ENCODE measurements around the gene SCNN1B.

SCNN1B gene

GRCh38 chr16:23410176-23410575 lies 108.1 kb downstream of the SCNN1B start:
- TF ChIP-seq, protein P1, sequence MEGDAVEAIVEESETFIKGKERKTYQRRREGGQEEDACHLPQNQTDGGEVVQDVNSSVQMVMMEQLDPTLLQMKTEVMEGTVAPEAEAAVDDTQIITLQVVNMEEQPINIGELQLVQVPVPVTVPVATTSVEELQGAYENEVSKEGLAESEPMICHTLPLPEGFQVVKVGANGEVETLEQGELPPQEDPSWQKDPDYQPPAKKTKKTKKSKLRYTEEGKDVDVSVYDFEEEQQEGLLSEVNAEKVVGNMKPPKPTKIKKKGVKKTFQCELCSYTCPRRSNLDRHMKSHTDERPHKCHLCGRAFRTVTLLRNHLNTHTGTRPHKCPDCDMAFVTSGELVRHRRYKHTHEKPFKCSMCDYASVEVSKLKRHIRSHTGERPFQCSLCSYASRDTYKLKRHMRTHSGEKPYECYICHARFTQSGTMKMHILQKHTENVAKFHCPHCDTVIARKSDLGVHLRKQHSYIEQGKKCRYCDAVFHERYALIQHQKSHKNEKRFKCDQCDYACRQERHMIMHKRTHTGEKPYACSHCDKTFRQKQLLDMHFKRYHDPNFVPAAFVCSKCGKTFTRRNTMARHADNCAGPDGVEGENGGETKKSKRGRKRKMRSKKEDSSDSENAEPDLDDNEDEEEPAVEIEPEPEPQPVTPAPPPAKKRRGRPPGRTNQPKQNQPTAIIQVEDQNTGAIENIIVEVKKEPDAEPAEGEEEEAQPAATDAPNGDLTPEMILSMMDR (IDR thresholded peaks at IDR 0.05; ENCODE audit: low read depth, low read length): no peak
- TF ChIP-seq EZH2phosphoT487 (IDR thresholded peaks at IDR 0.05; ENCODE audit: low read depth): no peak
- H3K27ac ChIP-seq (ENCODE audit: low read length): no peak overlapping the region
- no peaks in the 10 kb centered on the region for H3K9me3 ChIP-seq (ENCODE audit: insufficient read depth, low read length)
- no peak overlapping the region for H3K4me2 ChIP-seq (ENCODE audit: low read length)
- no peaks in the 10 kb centered on the region for H3K27me3 ChIP-seq (ENCODE audit: low read depth, low read length)
- no peaks in the 10 kb centered on the region for H3K4me1 ChIP-seq (ENCODE audit: low read length)
- H4K20me1 ChIP-seq (ENCODE audit: insufficient read depth, low read length): no peaks in the 10 kb centered on the region
- no peak overlapping the region for H3K4me3 ChIP-seq (ENCODE audit: low read length)
- peaks cover 8% of the 10 kb centered on the region for H3K36me3 ChIP-seq (replicated peaks; ENCODE audit: low read depth, low read length)
- no peaks in the 10 kb centered on the region for H3K79me2 ChIP-seq (ENCODE audit: low read length)
- no peak overlapping the region for H3K9ac ChIP-seq (ENCODE audit: low read length)
- H2AFZ ChIP-seq (ENCODE audit: low read depth, low read length): no peak overlapping the region

DNA sequence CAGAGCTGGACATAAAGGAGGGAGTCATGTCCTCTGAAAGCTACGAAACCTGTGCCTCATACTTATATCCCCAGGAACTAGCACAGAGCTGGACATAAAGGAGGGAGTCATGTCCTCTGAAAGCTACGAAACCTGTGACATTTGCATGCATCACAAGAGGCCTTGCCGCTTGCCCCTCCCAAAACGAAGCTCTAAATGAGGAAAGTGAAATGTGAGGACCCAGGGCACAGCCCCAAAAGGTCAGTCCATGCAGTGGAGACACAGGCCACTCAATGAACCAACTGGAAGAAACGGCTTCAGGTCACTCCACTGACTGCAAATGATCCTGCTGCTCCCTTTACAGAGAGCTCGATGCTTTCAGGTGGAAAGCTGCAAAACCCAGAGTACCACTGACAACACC lies 112.6 kb downstream of the SCNN1B start:
- Histone ChIP-seq H3K9me3 (ENCODE audit: insufficient read depth, low read length) (no peaks in the 10 kb centered on the region), H3K4me2 (ENCODE audit: low read length) (no peak overlapping the region), H4K20me1 (ENCODE audit: insufficient read depth, low read length) (no peaks in the 10 kb centered on the region), H3K36me3 (replicated peaks; ENCODE audit: low read depth, low read length) (peaks cover 4% of the 10 kb centered on the region), H3K4me1 (ENCODE audit: low read length) (no peaks in the 10 kb centered on the region), H3K27ac (ENCODE audit: low read length) (no peak overlapping the region), H2AFZ (ENCODE audit: low read depth, low read length) (no peak overlapping the region), H3K27me3 (ENCODE audit: low read depth, low read length) (no peaks in the 10 kb centered on the region), H3K4me3 (ENCODE audit: low read length) (no peak overlapping the region), H3K79me2 (ENCODE audit: low read length) (no peaks in the 10 kb centered on the region), H3K9ac (ENCODE audit: low read length) (no peak overlapping the region)
- TF ChIP-seq, protein P1 (IDR thresholded peaks at IDR 0.05; ENCODE audit: low read depth, low read length): no peak
- no peak for TF ChIP-seq EZH2phosphoT487 (IDR thresholded peaks at IDR 0.05; ENCODE audit: low read depth)

DNA sequence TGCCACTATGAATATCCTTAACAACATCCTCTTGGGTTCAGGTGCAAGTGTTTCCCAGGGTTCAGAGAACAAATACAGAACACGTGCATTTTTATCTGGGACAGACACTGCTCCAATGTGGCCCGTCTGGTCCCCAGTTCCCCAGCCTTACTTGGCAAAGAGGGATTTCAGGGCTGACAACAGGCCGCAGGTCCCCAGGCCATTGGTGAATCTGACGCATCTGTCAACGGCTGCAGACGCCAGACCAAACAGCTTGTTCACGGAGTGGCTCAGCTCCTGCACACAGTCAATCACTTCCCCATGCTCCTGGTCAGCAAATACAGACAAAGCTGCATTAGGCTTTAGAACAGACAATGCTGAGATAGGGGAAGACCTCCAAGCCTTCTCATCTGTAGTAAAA lies 114.7 kb downstream of the SCNN1B start:
- Histone ChIP-seq H3K36me3 (replicated peaks; ENCODE audit: low read depth, low read length) (peaks cover 4% of the 10 kb centered on the region), H3K9ac (ENCODE audit: low read length) (no peak overlapping the region), H3K9me3 (ENCODE audit: insufficient read depth, low read length) (no peaks in the 10 kb centered on the region), H3K4me1 (ENCODE audit: low read length) (no peaks in the 10 kb centered on the region), H3K4me3 (ENCODE audit: low read length) (no peak overlapping the region), H2AFZ (ENCODE audit: low read depth, low read length) (no peak overlapping the region), H3K4me2 (ENCODE audit: low read length) (no peak overlapping the region), H4K20me1 (ENCODE audit: insufficient read depth, low read length) (no peaks in the 10 kb centered on the region), H3K27me3 (ENCODE audit: low read depth, low read length) (no peaks in the 10 kb centered on the region), H3K79me2 (ENCODE audit: low read length) (no peaks in the 10 kb centered on the region), H3K27ac (ENCODE audit: low read length) (no peak overlapping the region)
- TF ChIP-seq, protein P1 (IDR thresholded peaks at IDR 0.05; ENCODE audit: low read depth, low read length): no peak
- TF ChIP-seq EZH2phosphoT487 (IDR thresholded peaks at IDR 0.05; ENCODE audit: low read depth): no peak

DNA sequence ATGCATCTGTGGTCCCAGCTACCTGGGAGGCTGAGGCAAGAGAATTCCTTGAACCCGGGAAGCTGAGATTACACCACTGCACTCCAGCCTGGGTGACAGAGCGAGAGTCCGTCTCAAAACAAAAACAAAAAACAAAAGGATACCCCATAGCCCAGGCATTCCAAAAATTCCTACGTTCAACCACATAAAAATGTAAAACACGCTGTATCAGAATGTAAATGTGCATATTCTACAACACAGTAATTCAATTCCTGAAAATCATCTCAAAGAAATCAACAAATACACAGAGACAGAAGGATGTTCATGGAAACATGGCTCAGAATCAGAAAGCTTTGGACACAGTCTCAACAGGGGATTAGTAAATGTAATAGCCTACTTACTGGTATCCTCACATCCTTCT lies 117.9 kb downstream of the SCNN1B start:
- H3K79me2 ChIP-seq (ENCODE audit: low read length): no peaks in the 10 kb centered on the region
- no peaks in the 10 kb centered on the region for H3K9me3 ChIP-seq (ENCODE audit: insufficient read depth, low read length)
- H2AFZ ChIP-seq (ENCODE audit: low read depth, low read length): no peak overlapping the region
- H3K9ac ChIP-seq (ENCODE audit: low read length): no peak overlapping the region
- H4K20me1 ChIP-seq (ENCODE audit: insufficient read depth, low read length): no peaks in the 10 kb centered on the region
- no peaks in the 10 kb centered on the region for H3K36me3 ChIP-seq (replicated peaks; ENCODE audit: low read depth, low read length)
- H3K4me2 ChIP-seq (ENCODE audit: low read length): no peak overlapping the region
- no peak for TF ChIP-seq EZH2phosphoT487 (IDR thresholded peaks at IDR 0.05; ENCODE audit: low read depth)
- TF ChIP-seq, protein P1 (IDR thresholded peaks at IDR 0.05; ENCODE audit: low read depth, low read length): no peak
- H3K27ac ChIP-seq (ENCODE audit: low read length): no peak overlapping the region
- no peaks in the 10 kb centered on the region for H3K27me3 ChIP-seq (ENCODE audit: low read depth, low read length)
- no peak overlapping the region for H3K4me3 ChIP-seq (ENCODE audit: low read length)
- H3K4me1 ChIP-seq (ENCODE audit: low read length): no peaks in the 10 kb centered on the region

Data from OCI-LY3 (cell line).